ENCODE results near the gene SPOCD1. TPM values are rescaled to one million over a fixed set of nuclear protein-coding genes. Genes with fewer than 3 reads are reported as not detected.

The SPOCD1 gene
- polyA plus RNA-seq, 3 donors: 0.04 to 0.45 (median 0.31) TPM

- DNase-seq (ENCODE audit: low read depth in 3 of 3, low spot score in 2 of 3): no peak
Measured at GRCh38 chr1:31788825-31789256, 27.0 kb downstream of the SPOCD1 start.

DNA sequence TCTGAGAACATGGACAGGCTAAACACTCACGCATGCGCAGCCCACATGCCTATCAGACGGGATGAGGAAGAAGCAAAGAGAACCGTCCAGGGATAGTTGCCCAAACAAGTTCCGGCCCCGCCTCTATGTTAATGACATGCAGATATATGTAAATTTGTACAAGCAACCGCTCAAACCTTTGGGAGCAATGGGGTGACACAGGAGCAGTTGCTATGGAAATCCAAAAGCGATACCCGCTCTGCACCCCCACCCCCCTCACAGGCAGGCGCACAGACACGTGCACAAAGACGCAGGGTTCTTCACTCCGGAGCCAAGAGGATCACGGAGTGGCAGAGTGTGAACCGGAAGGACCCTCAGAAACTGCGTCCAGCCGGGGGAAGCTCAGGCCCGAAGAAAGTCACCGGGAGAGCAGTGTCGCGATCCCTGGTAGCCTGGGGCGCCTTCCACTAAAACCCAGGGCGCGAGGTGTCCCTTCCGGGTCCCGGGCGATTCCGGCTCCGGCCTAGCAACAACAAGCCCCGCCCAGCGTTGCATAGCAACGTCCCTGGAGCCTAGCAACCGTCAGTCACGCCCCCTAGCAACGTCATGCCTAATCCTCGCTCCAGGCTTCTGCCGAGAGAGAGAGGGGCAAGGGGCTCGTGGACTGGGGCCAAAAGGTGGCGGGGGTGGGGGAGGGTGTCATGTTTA lies 27.5 kb downstream of the SPOCD1 start:
- DNase-seq (ENCODE audit: low read depth in 3 of 3, low spot score in 2 of 3): peak; percentile 69 to 82 (median 78)

DNA sequence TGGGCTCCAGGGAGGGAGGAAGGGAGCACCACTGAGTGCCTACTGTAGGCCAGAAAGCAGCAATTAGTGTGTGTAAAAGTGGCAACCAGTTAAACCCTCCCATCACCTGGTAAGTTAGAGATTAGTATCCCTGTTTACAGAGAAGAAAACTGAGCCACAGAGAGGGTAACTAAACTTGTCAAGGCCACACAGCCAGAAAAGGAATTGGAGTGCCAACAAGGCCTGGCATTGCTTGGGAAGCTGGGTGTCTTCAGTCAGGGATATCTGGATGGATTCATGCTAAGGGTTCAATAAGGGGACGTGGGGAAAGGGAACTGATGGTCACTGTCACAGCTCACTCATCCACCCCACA lies 28.1 kb downstream of the SPOCD1 start:
- no peak for DNase-seq (ENCODE audit: low read depth in 3 of 3, low spot score in 2 of 3)

GRCh38 chr1:31787261-31787660 lies 28.6 kb downstream of the SPOCD1 start:
- no peak for DNase-seq (ENCODE audit: low read depth in 3 of 3, low spot score in 2 of 3)

DNA sequence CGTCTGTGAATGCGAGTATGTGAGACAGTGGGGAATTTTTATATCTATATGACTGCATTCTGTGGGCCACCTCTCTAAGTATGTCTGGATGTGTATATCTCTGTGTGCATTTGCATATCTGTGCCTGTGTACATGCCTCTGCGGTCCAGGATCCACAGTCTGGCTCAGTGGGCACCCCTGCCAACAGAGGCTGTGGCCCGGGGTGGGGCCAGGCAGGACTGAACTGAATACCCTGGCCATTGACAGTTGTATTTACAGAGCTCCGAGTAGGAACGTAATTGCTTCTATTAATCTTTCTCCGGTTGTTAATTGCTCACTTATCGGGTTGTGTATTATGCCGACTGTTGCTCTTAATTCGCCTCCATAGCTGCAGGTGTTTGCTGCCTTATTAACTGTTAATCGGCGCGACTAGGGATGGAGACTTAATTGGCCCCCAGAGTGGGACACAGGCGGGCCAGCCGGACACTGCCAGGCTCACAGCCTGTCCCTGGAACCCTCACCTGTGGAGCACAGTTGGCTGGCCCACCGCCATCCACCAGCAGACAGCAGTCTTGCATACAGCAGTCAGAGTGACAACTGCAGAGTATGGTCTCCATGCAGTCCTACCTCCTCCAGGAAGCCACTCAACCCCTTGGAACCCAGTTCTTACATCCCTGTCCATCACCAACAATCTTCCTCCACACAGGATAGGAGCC lies 29.3 kb downstream of the SPOCD1 start:
- no peak for DNase-seq (ENCODE audit: low read depth in 3 of 3, low spot score in 2 of 3)

DNA sequence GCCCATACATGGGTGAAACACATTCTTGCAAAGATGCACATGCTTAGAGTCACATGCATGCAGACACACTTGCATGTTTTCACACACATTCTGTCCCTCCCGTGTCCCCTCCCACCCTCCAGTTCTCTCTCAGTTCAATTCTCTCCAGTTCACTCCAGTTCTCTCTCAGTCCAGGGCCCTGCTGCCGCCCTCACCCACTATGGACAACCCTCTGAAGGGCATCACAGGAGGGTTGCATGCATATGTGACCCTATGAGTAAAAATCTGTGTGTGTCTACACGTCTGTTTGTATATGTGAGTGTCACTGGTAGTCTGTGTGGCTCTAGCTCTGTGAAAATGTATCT lies 29.9 kb downstream of the SPOCD1 start:
- DNase-seq (ENCODE audit: low read depth in 3 of 3, low spot score in 2 of 3): no peak

DNA sequence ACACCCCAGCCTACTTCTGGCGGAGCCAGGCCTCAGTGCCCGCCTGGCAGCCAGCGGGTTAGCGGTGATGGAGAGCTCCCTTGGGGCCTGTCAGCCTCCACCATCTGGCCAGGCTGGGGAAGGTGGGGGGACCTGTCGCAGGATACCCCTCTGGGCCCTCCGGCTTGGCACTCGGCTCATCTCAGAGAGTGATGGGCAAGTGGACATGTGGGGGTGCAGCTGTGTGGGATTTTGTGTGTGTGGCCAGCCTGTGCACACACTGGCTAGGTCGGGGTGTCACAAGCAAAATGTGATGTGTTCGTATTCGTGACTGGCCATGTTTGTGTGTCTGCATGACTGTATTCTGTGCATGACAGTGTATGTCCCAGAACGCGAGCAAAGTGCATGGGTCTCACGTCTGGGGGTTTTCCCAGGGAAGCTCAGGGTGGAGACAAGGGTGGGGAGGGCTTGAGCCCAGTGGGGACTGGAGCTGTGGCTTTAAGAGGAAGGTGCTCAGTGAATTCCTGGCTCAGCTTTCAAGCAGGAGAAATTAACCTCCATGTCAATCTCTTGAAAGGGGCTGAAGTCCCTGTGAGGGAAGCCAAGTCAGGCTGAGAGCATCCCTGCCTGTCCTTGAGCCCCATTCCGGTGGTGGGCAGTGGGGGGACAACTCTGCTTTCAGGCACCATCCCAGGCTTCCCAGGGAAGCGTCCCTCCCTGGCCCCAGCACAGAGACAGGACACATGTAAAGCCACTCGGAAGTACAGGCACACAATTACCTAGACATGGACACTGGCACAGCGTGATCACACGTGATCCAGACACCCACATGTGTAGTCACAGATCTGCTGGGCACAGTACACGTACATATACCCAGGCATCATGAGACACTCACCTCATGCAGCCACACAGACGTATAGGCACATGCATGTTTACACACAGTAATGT lies 30.5 kb downstream of the SPOCD1 start:
- no peak for DNase-seq (ENCODE audit: low read depth in 3 of 3, low spot score in 2 of 3)

DNA sequence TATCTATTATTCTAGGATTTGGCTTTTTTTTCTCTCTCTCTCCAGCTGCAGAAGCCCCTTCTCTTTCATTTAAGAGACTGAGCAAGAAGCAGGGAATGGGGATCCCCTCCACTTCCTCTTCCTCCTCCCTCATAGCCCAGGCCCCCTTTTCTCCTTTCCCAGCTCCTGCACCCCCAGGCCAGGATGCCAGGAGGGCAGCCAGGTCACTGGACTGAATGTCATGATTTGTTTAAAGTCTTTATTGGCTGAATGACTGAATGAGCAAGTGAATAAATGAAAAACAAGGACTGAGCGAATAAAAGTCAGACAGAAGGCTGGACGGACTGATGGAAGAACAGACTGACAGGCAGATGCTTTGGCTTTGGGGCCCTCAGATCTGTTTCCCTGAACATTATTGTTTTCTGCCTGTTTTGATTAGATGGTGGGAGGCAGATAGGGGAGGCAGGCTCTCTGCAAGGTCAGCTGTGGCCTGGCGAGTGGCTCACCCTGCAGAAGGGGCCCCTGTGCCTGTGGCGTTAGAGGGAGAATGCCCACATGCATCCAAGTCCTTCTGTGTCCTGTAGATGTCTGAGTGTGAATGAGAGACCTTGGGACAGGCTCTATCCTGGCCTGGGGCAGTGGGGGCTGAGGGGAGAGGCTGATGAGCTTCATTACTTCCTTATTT lies 31.3 kb downstream of the SPOCD1 start:
- DNase-seq (ENCODE audit: low read depth in 3 of 3, low spot score in 2 of 3): no peak

DNA sequence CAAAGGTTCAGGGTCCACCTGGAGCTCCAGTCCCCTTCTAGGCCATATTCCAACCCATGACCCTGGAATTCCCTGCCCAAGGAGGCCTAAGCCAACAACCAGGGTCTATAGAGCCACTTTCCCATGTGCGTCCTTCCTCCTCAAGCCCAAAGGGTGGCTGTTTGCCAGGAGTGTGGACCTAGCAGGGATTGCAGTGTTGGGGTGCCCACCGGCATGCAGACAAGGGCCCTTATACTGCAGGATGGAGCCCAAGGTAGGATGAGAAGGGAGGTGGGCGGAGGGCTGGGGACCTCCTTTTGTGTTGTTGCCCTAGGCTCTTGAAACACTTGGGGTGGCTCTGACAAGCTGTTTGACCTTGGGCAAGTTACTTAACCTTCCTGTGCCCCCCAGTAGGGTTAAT lies 32.0 kb downstream of the SPOCD1 start:
- no peak for DNase-seq (ENCODE audit: low read depth in 3 of 3, low spot score in 2 of 3)

DNA sequence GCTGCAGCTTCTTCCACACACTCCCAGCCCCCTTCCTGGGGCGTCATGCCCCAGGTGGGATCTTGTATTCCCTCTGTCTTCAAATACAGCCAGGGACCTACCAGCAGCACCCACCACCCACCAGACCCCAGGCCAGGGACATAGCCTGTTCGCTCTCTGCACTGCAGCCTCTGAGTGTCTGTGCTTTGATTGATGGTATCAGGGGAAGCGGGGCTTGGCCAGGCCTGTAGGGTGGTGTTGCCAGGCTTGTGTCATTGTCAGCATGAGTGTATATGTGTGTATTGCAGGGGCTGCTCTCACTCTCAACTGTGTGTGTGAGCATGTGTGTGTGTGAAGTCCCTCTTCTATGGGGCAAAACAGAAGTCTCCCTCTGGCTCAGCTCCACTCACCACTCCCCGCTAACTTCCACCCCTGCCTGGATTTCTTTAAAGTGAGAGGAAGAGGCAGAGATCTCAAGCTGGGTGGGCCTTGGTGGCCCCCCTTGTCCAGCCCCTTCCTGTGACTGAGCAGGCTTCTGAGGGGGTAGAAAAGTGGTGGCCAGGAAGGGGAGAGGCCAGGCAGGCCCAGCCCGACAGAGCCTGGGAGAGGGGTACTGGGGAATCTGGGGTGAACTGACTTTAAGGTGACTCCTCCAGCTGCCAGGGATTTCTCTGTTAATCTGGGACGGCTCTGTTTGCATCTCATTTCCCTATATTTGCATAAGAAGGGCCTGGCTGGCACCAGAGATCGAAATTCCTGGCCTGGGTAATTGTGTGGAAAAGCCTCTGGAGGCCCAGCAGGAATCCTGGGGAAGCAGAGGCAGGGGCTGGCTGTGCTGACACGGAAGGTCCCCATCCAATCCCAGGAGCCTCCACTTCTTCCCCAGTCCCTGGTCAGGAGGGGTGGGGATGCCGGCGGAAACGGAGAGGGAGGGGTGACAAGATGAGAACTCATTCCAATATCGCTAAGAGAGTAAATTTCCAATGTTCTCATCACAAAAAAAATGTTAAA lies 33.1 kb downstream of the SPOCD1 start:
- DNase-seq (ENCODE audit: low read depth in 3 of 3, low spot score in 2 of 3): no peak

- no peak for DNase-seq (ENCODE audit: low read depth in 3 of 3, low spot score in 2 of 3)
Measured at GRCh38 chr1:31781756-31782371, 34.0 kb downstream of the SPOCD1 start.

- DNase-seq (ENCODE audit: low read depth in 3 of 3, low spot score in 2 of 3): no peak
Measured at GRCh38 chr1:31781138-31781755, 34.6 kb downstream of the SPOCD1 start.

DNA sequence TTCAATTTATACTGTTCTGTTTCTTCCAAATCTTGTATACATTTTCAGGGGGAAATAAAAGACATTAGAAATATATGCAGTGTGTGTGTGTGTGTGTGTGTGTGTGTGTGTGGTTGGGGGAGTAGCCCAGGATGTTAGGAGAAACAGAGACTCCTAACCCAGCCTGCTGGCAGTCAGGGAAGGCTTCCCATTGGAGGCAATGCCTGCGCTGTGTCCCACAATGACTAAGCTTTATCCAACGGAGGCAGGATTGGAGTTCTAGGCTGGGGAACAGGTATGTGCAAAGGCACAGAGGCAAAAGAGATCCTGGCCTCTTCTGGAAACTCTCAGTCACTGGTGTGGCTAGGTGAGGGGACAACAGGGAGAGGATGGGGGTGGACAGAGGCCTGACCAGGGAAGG lies 35.2 kb downstream of the SPOCD1 start:
- DNase-seq (ENCODE audit: low read depth in 3 of 3, low spot score in 2 of 3): no peak

- no peak for DNase-seq (ENCODE audit: low read depth in 3 of 3, low spot score in 2 of 3)
Measured at GRCh38 chr1:31779687-31780086, 36.1 kb downstream of the SPOCD1 start.

GRCh38 chr1:31778763-31779488 lies 36.9 kb downstream of the SPOCD1 start:
- no peak for DNase-seq (ENCODE audit: low read depth in 3 of 3, low spot score in 2 of 3)

DNA sequence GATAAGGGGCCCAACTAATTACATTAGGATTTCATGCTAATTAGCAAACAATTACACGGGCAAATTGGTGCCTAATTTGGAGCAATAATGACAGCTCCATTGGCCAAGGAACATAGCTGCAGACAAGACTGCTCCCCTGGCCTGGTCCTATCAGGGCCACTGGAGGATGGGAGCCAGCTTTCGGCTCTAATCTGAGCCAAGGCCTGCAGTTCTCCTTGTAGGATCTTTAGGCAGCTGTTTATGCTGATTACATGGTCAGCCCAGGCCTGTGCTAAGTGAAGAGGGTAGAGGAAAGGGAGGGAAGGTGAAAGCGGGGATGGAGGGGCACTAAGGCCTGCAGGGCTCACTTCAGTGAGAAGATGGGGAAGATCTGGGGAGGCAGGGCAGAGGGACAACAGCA lies 39.3 kb downstream of the SPOCD1 start:
- DNase-seq (ENCODE audit: low read depth in 3 of 3, low spot score in 2 of 3): no peak

DNA sequence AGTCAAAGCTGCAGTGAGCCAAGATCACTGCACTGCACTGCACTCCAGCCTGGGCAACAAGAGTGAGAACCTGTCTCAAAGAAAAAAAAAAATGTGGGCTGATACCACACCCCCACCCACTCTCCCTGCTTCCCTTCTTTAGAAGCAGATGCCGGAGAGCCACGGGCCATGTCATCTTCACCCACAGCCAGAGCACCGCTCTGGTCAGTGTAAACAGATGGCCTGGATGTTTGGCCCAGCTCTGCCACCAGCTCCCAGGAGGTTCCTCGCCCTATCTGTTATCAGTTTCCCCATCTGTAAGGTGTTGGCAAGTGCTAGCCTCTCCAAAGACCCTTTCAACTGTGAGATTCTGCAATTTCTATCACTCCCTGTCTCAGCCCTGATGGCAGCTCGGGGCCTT lies 39.8 kb downstream of the SPOCD1 start:
- no peak for DNase-seq (ENCODE audit: low read depth in 3 of 3, low spot score in 2 of 3)
